SK-N-SH treated with all-trans-retinoic acid at 6 μM for 48 hours (cell line): Measurements from ENCODE around the gene IDUA.

Source experiments
- ATAC-seq: fragments of 200-7000 bp; cut with Tn5 transposase; 3 replicates; pipeline ENCODE4 v1.9.1; 2020; ENCODE audit warnings: mild to moderate bottlenecking, moderate library complexity
- ARNTL ChIP-seq: fragments of 450-650 bp; formaldehyde crosslinking; IDR thresholded peaks from 2 replicates; pipeline ENCODE4 v1.5.0; 2020; ENCODE audit warnings: low read depth, mild to moderate bottlenecking, moderate library complexity, borderline replicate concordance
- BACH2 ChIP-seq: fragments of 250-450 bp; sonication (Bioruptor Pico); IDR thresholded peaks from 2 replicates; pipeline ENCODE4 v1.9.0; 2021; ENCODE audit warnings: mild to moderate bottlenecking, borderline replicate concordance
- CREB5 ChIP-seq: fragments of 250-450 bp; sonication (Bioruptor Pico); IDR thresholded peaks from 2 replicates; pipeline ENCODE4 v1.5.1; 2020; ENCODE audit warnings: low read depth, mild to moderate bottlenecking, moderate library complexity
- ESRRG ChIP-seq: fragments of 250-450 bp; sonication (Bioruptor Pico); IDR thresholded peaks from 2 replicates; pipeline ENCODE4 v1.6.1; 2021; ENCODE audit warnings: mild to moderate bottlenecking
- GLIS3 ChIP-seq: fragments of 250-450 bp; sonication (Bioruptor Pico); IDR thresholded peaks from 2 replicates; pipeline ENCODE4 v1.5.0; 2020; ENCODE audit warnings: mild to moderate bottlenecking, moderate library complexity
- ISL1 ChIP-seq: fragments of 250-450 bp; sonication (Bioruptor Pico); IDR thresholded peaks from 2 replicates; pipeline ENCODE4 v2.1.2; 2022; ENCODE audit warnings: mild to moderate bottlenecking, moderate library complexity
- OSR1 ChIP-seq: fragments of 250-450 bp; sonication (Bioruptor Pico); IDR thresholded peaks from 2 replicates; pipeline ENCODE4 v1.8.0; 2022; ENCODE audit warnings: moderate library complexity, mild to moderate bottlenecking, inconsistent platforms
- PATZ1 ChIP-seq: fragments of 250-450 bp; sonication (Bioruptor Pico); IDR thresholded peaks from 2 replicates; pipeline ENCODE4 v1.8.0; 2020; ENCODE audit warnings: mild to moderate bottlenecking, moderate library complexity, borderline replicate concordance
- PPARA ChIP-seq: fragments of 250-450 bp; sonication (Bioruptor Pico); IDR thresholded peaks from 2 replicates; pipeline ENCODE4 v1.5.0; 2020; ENCODE audit warnings: mild to moderate bottlenecking, borderline replicate concordance
- RARB ChIP-seq: fragments of 250-450 bp; sonication (Bioruptor Pico); IDR thresholded peaks from 2 replicates; pipeline ENCODE4 v1.8.0; 2021; ENCODE audit warnings: mild to moderate bottlenecking, moderate library complexity
- SNAI2 ChIP-seq: fragments of 250-450 bp; sonication (Bioruptor Pico); IDR thresholded peaks from 2 replicates; pipeline ENCODE4 v1.5.0; 2020; ENCODE audit warnings: mild to moderate bottlenecking, moderate library complexity
- TCF4 ChIP-seq: fragments of 250-450 bp; sonication (Bioruptor Pico); IDR thresholded peaks from 2 replicates; pipeline ENCODE4 v1.8.0; 2021; ENCODE audit warnings: mild to moderate bottlenecking, moderate library complexity, borderline replicate concordance
- TOX ChIP-seq: fragments of 250-450 bp; sonication (Bioruptor Pico); IDR thresholded peaks from 2 replicates; pipeline ENCODE4 v1.8.0; 2021; ENCODE audit warnings: mild to moderate bottlenecking, moderate library complexity, borderline replicate concordance
- ZC3H10 ChIP-seq: fragments of 250-450 bp; sonication (Bioruptor Pico); IDR thresholded peaks from 2 replicates; pipeline ENCODE4 v1.5.1; 2021; ENCODE audit warnings: mild to moderate bottlenecking, moderate library complexity
- ZFP30 ChIP-seq: fragments of 450-650 bp; formaldehyde crosslinking; IDR thresholded peaks from 2 replicates; pipeline ENCODE4 v1.5.0; 2022; ENCODE audit warnings: mild to moderate bottlenecking, moderate library complexity
- ZNF565 ChIP-seq: fragments of 450-650 bp; formaldehyde crosslinking; conservative IDR thresholded peaks from 2 replicates; pipeline ENCODE4 v1.5.0; 2020; ENCODE audit warnings: low read depth, mild to moderate bottlenecking, moderate library complexity
- ZNF8 ChIP-seq: fragments of 450-650 bp; formaldehyde crosslinking; IDR thresholded peaks from 2 replicates; pipeline ENCODE4 v1.5.0; 2020; ENCODE audit warnings: mild to moderate bottlenecking, moderate library complexity
- TF ChIP-seq, protein P1 (sequence below): fragments of 250-450 bp; sonication (Bioruptor Pico); IDR thresholded peaks from 2 replicates; pipeline ENCODE4 v1.5.0; 2020; ENCODE audit warnings: mild to moderate bottlenecking, moderate library complexity
- TF ChIP-seq, protein P2 (sequence below): fragments of 250-450 bp; sonication (Bioruptor Pico); IDR thresholded peaks from 2 replicates; pipeline ENCODE4 v1.8.0; 2021; ENCODE audit warnings: low read depth, mild to moderate bottlenecking, moderate library complexity, borderline replicate concordance

The IDUA gene

GRCh38 chr4:961351-962230 is 25.3 kb upstream of the IDUA start:
- ATAC-seq: no peak; the same call in 2 of the 3 replicates
- TF ChIP-seq PPARA (CRISPR knock-in tag) (no peak), GLIS3 (CRISPR knock-in tag) (no peak), ZC3H10 (CRISPR knock-in tag) (no peak), ESRRG (CRISPR knock-in tag) (no peak), CREB5 (CRISPR knock-in tag) (no peak), PATZ1 (CRISPR knock-in tag) (no peak), TOX (no peak), ZNF8 (no peak), BACH2 (no peak)
- TF ChIP-seq, protein P1, sequence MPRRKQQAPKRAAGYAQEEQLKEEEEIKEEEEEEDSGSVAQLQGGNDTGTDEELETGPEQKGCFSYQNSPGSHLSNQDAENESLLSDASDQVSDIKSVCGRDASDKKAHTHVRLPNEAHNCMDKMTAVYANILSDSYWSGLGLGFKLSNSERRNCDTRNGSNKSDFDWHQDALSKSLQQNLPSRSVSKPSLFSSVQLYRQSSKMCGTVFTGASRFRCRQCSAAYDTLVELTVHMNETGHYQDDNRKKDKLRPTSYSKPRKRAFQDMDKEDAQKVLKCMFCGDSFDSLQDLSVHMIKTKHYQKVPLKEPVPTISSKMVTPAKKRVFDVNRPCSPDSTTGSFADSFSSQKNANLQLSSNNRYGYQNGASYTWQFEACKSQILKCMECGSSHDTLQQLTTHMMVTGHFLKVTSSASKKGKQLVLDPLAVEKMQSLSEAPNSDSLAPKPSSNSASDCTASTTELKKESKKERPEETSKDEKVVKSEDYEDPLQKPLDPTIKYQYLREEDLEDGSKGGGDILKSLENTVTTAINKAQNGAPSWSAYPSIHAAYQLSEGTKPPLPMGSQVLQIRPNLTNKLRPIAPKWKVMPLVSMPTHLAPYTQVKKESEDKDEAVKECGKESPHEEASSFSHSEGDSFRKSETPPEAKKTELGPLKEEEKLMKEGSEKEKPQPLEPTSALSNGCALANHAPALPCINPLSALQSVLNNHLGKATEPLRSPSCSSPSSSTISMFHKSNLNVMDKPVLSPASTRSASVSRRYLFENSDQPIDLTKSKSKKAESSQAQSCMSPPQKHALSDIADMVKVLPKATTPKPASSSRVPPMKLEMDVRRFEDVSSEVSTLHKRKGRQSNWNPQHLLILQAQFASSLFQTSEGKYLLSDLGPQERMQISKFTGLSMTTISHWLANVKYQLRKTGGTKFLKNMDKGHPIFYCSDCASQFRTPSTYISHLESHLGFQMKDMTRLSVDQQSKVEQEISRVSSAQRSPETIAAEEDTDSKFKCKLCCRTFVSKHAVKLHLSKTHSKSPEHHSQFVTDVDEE (CRISPR knock-in tag): no peak

DNA sequence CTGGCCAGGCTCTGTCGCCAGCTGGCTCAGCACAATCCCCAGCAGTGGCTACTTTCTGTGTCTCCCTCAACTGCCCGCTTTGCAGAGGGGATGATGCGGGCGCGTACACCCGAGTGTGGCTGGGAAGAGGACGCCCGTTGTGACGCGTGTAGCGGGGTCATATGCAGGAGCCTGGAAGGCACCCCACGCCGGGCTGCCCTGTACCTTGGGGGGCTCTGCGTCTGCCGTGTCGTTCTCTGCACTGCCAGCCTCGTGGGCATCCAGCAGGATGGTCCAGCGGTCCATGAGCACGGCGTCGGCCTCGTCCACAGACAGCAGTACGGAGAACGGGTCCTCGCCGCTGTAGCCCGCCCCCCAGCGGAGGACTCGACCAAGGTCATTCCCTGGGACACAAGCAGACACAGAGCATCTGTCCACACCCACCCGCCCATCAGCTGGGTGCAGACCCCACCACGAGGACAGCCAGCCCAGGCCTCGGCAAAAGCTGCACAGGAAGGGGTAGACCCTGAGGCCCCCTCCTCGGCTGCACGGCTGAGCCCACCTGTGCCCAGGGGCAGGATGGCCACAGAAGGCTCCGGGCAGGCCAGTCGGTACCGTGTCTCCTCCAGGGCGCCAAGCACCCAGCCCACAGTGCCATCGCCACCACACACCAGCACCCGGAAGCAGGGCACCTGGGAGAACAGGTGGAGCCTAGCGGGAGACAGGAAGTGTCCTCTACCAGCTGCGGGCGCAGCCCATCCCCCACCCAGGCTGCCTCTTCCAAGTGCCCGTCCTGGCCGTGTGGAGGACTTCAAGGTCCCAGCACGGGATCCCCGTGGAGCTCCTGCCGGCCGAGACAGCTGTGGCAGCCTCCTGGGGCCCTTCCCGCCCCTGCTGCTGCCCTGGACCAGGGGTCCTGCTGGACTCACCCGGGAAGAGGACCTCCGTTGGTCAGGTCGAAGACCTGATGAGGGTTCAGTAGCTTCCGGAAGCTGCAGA is 24.3 kb upstream of the IDUA start:
- TF ChIP-seq ZNF565 (CRISPR knock-in tag) (no peak), RARB (no peak), GLIS3 (CRISPR knock-in tag) (no peak), TOX (no peak), ZFP30 (CRISPR knock-in tag) (no peak)
- no peak for ATAC-seq

GRCh38 chr4:963276-964225 is 23.3 kb upstream of the IDUA start:
- ATAC-seq: no peak
- TF ChIP-seq, protein P2, sequence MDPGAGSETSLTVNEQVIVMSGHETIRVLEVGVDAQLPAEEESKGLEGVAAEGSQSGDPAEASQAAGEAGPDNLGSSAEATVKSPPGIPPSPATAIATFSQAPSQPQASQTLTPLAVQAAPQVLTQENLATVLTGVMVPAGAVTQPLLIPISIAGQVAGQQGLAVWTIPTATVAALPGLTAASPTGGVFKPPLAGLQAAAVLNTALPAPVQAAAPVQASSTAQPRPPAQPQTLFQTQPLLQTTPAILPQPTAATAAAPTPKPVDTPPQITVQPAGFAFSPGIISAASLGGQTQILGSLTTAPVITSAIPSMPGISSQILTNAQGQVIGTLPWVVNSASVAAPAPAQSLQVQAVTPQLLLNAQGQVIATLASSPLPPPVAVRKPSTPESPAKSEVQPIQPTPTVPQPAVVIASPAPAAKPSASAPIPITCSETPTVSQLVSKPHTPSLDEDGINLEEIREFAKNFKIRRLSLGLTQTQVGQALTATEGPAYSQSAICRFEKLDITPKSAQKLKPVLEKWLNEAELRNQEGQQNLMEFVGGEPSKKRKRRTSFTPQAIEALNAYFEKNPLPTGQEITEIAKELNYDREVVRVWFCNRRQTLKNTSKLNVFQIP: no peak
- TF ChIP-seq, all 23 proteins: peak for 0

DNA sequence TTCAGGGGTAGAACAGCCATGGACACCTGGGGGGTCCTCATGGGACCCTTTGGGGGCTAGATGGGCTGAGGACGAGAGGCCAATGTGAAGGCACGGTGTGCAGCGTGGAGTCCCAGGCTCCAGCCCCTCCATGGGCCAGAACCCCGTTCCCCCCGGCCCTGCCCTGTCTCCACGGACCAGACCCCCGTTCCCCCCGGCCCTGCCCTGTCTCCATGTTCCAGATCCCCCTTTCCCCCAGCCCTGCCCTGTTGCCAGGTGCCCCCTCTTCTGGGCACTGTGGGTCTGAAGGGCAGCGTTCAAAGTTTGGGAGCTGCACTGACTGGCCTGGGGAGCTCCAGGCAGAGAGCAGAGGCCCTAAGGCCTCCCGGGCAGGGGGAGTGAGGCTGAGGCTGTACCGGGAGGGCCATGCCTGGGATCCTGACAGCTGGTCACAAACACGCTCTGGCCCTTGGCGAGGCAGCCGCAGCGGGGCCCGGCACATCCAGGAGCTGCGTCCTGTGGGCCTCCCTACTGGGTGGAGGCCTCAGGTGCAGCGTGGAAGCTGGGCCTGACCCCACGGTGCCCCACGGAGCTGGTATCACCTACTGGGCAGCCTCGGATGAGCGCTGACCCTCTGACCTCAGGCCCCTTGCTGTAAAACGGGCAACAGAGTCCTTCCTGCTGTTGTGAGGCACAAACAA is 22.4 kb upstream of the IDUA start:
- ATAC-seq: no peak
- no peak for TF ChIP-seq ISL1 (CRISPR knock-in tag)
- TF ChIP-seq SNAI2 (CRISPR knock-in tag): no peak
- TF ChIP-seq TCF4 (CRISPR knock-in tag): no peak
- no peak for TF ChIP-seq PPARA (CRISPR knock-in tag)
- TF ChIP-seq GLIS3 (CRISPR knock-in tag): no peak
- no peak for TF ChIP-seq ARNTL (CRISPR knock-in tag)
- no peak for TF ChIP-seq ZC3H10 (CRISPR knock-in tag)
- no peak for TF ChIP-seq BACH2
- no peak for TF ChIP-seq OSR1 (CRISPR knock-in tag)
- no peak for TF ChIP-seq ZNF8
- TF ChIP-seq CREB5 (CRISPR knock-in tag): no peak
